B cell (primary cell): Measurements from ENCODE around the gene ING3. TPM values are rescaled to one million over a fixed set of nuclear protein-coding genes. Genes with fewer than 3 reads are reported as not detected.

Experiments
- ATAC-seq: fragments of 200-7000 bp; cut with Tn5 transposase; one replicate; pipeline ENCODE4 v1.10.0; 2021; ENCODE audit warnings: low read depth, mild to moderate bottlenecking, moderate number of reproducible peaks, moderate library complexity
- CTCF ChIA-PET: fragments of 350-600 bp; sonication (Branson Sonifier 250); formaldehyde crosslinking; loops from one replicate; lab custom pipeline; 2021; ENCODE audit warnings: antibody characterized with exemption, inconsistent platforms; lab: Charles Lee
- POLR2A ChIA-PET: fragments of 350-600 bp; sonication (Branson Sonifier 250); formaldehyde crosslinking; loops from one replicate; lab custom pipeline; 2021; ENCODE audit warnings: antibody characterized with exemption; lab: Charles Lee
- DNase-seq: peaks from one replicate; pipeline ENCODE4 v3.0.0; 2013
- H2AFZ ChIP-seq: 2 replicates; pipeline ENCODE4 v1.6.1; 2012; ENCODE audit warnings: mild to moderate bottlenecking, low read depth, low read length; ENCODE audit not compliant: insufficient read depth, poor library complexity, severe bottlenecking
- H3K27ac ChIP-seq, 2 donors: 1 replicate in 1 of 2; 2 replicates in 1 of 2; pipeline ENCODE4 v1.5.1; 2012 to 2013; ENCODE audit warnings: low read length in 2 of 2, mild to moderate bottlenecking in 2 of 2, moderate library complexity in 1 of 2
- H3K27me3 ChIP-seq, 4 experiments: fragments of 200-600 bp in 1 of 4; sonication (generic) in 1 of 4; replicated peaks in 1 of 4; 1 replicate in 2 of 4; 2 replicates in 2 of 4; pipeline versions ENCODE4 v1.6.1 to v1.7.0; 2013 to 2016; ENCODE audit warnings: low read length in 3 of 4, mild to moderate bottlenecking in 2 of 4, mixed read lengths in 1 of 4, moderate library complexity in 1 of 4; ENCODE audit not compliant: insufficient read depth in 4 of 4, control insufficient read depth in 3 of 4; ENCODE audit errors: control extremely low read depth in 1 of 4
- H3K36me3 ChIP-seq, 2 experiments: replicated peaks in 1 of 2; 1 replicate in 1 of 2; 2 replicates in 1 of 2; pipeline versions ENCODE4 v1.6.1 to v1.7.1; 2013; ENCODE audit warnings: low read length in 1 of 2; ENCODE audit not compliant: insufficient read depth in 2 of 2, control insufficient read depth in 1 of 2; ENCODE audit errors: control extremely low read depth in 1 of 2, extremely low read depth in 1 of 2
- H3K4me1 ChIP-seq, 2 donors: fragments of 200-600 bp in 1 of 2; sonication (generic) in 1 of 2; 1 replicate in 1 of 2; 2 replicates in 1 of 2; pipeline versions ENCODE4 v1.5.1 to v1.6.1; 2013 to 2017; ENCODE audit warnings: low read length in 2 of 2; ENCODE audit not compliant: control insufficient read depth in 2 of 2, insufficient read depth in 2 of 2
- H3K4me2 ChIP-seq: replicated peaks from 2 replicates; pipeline ENCODE3; 2012; ENCODE audit warnings: mild to moderate bottlenecking, low read depth, low read length; ENCODE audit not compliant: poor library complexity, severe bottlenecking
- H3K4me3 ChIP-seq, 5 experiments: fragments of 200-600 bp in 1 of 5; sonication (generic) in 1 of 5; 1 replicate in 3 of 5; 2 replicates in 2 of 5; pipeline versions ENCODE4 v1.5.1 to v1.7.0; 2011 to 2016; ENCODE audit warnings: low read length in 4 of 5, mild to moderate bottlenecking in 4 of 5, low read depth in 2 of 5, control low read depth in 1 of 5, moderate library complexity in 1 of 5; ENCODE audit not compliant: insufficient read depth in 1 of 5; ENCODE audit errors: control extremely low read depth in 1 of 5, extremely low read depth in 1 of 5
- H3K79me2 ChIP-seq: fragments of 200-600 bp; sonication (generic); one replicate; pipeline ENCODE4 v1.6.0; 2016; ENCODE audit warnings: low read length; ENCODE audit not compliant: control insufficient read depth, insufficient read depth
- H3K9ac ChIP-seq: fragments of 200-600 bp; sonication (generic); 2 replicates; pipeline ENCODE4 v1.6.1; 2017; ENCODE audit warnings: mild to moderate bottlenecking, low read length, moderate library complexity
- H3K9me3 ChIP-seq, 3 donors: one replicate each; pipeline versions ENCODE4 v1.6.1 to v1.7.1; 2013; ENCODE audit warnings: low read length in 2 of 3; ENCODE audit not compliant: control insufficient read depth in 2 of 3, insufficient read depth in 1 of 3; ENCODE audit errors: control extremely low read depth in 1 of 3
- H4K20me1 ChIP-seq: 2 replicates; pipeline ENCODE4 v1.6.0; 2012; ENCODE audit warnings: mild to moderate bottlenecking, low read length; ENCODE audit not compliant: insufficient read depth, control insufficient read depth, poor library complexity, severe bottlenecking
- H3K27ac Mint-ChIP-seq: one replicate; pipeline ENCODE4 v1.8.0; 2021; ENCODE audit warnings: mixed read lengths
- H3K27me3 Mint-ChIP-seq: one replicate; pipeline ENCODE4 v1.8.0; 2021; ENCODE audit warnings: mixed read lengths
- H3K4me1 Mint-ChIP-seq: one replicate; pipeline ENCODE4 v1.8.0; 2021; ENCODE audit warnings: mixed read lengths
- H3K4me3 Mint-ChIP-seq: one replicate; pipeline ENCODE4 v1.8.0; 2021; ENCODE audit warnings: mixed read lengths
- H3K9me3 Mint-ChIP-seq: one replicate; pipeline ENCODE4 v1.8.0; 2022; ENCODE audit warnings: mixed read lengths; ENCODE audit not compliant: insufficient read depth
- EZH2 ChIP-seq: IDR thresholded peaks from 2 replicates; pipeline ENCODE4 v1.6.1; 2012; ENCODE audit warnings: borderline replicate concordance, low read depth, mild to moderate bottlenecking, moderate library complexity, low read length; ENCODE audit not compliant: insufficient read depth, poor library complexity, severe bottlenecking
- WGBS: methylation state at CpG from one replicate; pipeline ENCODE4 v1.1.5; 2013; ENCODE audit warnings: missing lambda C conversion rate; ENCODE audit not compliant: insufficient coverage; 5-methylcytosine and 5-hydroxymethylcytosine counted together
- intact Hi-C: fragments of 100-400 bp; cut with micrococcal nuclease; formaldehyde crosslinking; loops from one replicate; pipeline ENCODE4 v1.10.0; 2022
- polyA plus RNA-seq: library from polyadenylated mRNA; depleted of rRNA; stranded (reverse); fragments of >200 nt; gene quantifications from 2 replicates; pipeline ENCODE4 v1.2.3, GENCODE V29; 2012
- total RNA-seq, 2 donors: library from RNA; stranded (reverse); fragments of 120-200 nt in 1 of 2; gene quantifications; 1 replicate in 1 of 2; 2 replicates in 1 of 2; pipeline versions ENCODE4 v1.2.3 to v1.2.4, GENCODE V29; 2013 to 2022
- TF ChIP-seq, protein P1 (sequence below): fragments of 200-600 bp; IDR thresholded peaks from one replicate; pipeline ENCODE4 v1.8.0; 2022; ENCODE audit warnings: antibody characterized with exemption, mild to moderate bottlenecking

Gene ING3
- total and polyA plus RNA-seq, 2 donors (not counting 1 experiment from before 2014, with no cell fraction given) = 29.5 to 38.0 TPM

DNA sequence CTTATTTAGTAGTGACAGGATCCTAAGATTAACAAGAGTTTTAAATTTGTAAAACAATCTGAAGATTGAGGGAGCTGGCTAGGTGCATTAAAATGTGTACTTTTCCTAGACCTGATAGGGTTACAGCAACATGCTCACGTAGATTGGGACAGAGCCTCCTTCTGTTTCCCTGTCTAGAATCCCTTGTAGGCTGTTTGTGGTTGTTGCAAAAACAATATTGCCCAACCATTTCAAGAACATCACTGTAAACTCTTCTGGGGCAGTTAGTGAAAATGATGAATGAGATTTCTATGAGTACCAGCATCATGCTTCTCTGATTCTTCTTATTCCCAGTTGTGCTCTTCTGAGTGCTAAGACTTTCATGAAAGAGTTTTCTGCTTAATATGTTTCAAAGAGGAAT, 23.3 kb downstream of the ING3 start:
- Histone ChIP-seq H3K27me3 (no peaks in the 10 kb centered on the region), H3K36me3 (peaks cover 16 to 54% of the 10 kb centered on the region in 2 experiments), H3K9ac (no peak overlapping the region), H3K9me3 (no peaks in the 10 kb centered on the region), H3K27ac (no peak overlapping the region), H3K4me3 (no peak overlapping the region), H3K4me2 (no peak overlapping the region), H2AFZ (no peak overlapping the region), H3K79me2 (no peaks in the 10 kb centered on the region), H4K20me1 (peaks cover 7% of the 10 kb centered on the region), H3K4me1 (no peaks in the 10 kb centered on the region)
- POLR2A ChIA-PET = no interaction called here
- 100% methylated on average over 1 of the region's 1 CpG for WGBS
- ATAC-seq (no peak), DNase-seq (no peak)
- CTCF ChIA-PET = interaction anchor here (1.6 kb wide), 1 partner anchor 135 kb away, joined by 4 read pairs; no protein-coding TSS in a partner anchor
- no peak for TF ChIP-seq EZH2
- TF ChIP-seq, protein P1, sequence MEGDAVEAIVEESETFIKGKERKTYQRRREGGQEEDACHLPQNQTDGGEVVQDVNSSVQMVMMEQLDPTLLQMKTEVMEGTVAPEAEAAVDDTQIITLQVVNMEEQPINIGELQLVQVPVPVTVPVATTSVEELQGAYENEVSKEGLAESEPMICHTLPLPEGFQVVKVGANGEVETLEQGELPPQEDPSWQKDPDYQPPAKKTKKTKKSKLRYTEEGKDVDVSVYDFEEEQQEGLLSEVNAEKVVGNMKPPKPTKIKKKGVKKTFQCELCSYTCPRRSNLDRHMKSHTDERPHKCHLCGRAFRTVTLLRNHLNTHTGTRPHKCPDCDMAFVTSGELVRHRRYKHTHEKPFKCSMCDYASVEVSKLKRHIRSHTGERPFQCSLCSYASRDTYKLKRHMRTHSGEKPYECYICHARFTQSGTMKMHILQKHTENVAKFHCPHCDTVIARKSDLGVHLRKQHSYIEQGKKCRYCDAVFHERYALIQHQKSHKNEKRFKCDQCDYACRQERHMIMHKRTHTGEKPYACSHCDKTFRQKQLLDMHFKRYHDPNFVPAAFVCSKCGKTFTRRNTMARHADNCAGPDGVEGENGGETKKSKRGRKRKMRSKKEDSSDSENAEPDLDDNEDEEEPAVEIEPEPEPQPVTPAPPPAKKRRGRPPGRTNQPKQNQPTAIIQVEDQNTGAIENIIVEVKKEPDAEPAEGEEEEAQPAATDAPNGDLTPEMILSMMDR = no peak
- no peaks in the 10 kb centered on the region for H3K9me3 Mint-ChIP-seq
- no peak overlapping the region for H3K4me3 Mint-ChIP-seq
- intact Hi-C loops = no loop called here
- H3K4me1 Mint-ChIP-seq = no peaks in the 10 kb centered on the region
- H3K27me3 Mint-ChIP-seq = no peaks in the 10 kb centered on the region
- H3K27ac Mint-ChIP-seq = no peak overlapping the region

DNA sequence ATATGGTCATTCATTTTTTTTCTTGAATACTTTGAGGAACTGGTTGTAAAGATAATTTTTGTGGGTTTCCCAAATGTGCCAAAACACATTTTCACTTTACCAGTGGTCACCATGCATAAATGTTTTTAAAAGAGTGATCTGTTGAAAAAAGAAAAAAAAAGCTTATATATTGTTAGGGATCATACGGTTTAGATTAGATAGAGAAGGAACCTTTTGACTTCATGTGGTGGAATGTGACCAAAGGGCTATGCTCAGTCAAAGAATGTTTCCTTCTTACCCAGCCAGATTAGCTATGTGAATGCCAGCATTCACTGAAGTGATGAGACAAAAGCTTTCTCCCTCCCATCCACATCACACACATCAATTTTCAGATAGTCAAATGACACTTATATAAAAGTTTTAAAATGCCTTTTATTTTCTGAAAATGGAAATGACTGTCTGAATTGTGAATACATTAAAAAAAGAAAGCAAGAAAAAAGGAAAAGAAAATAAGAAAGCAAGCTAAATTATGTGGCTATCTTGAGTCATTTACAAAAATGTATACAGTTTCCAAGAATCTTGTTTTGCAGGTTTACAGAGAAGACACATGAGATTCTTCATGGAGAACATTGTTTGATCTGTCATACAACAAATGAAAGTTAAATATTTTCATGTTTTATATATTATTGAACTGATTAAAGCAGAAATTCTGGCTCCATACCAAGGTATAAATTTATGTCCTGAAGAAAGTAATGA, 29.4 kb downstream of the ING3 start:
- Histone ChIP-seq H3K4me3 (no peak overlapping the region), H3K9me3 (no peaks in the 10 kb centered on the region), H3K27ac (no peak overlapping the region), H3K36me3 (peaks cover 2 to 5% of the 10 kb centered on the region in 2 experiments), H2AFZ (no peak overlapping the region), H4K20me1 (no peaks in the 10 kb centered on the region), H3K27me3 (peaks cover 0 to 4% (median 0%) of the 10 kb centered on the region in 4 experiments), H3K4me2 (no peak overlapping the region), H3K79me2 (no peaks in the 10 kb centered on the region), H3K4me1 (no peaks in the 10 kb centered on the region), H3K9ac (no peak overlapping the region)
- Mint-ChIP-seq H3K4me3 (no peak overlapping the region), H3K27ac (no peak overlapping the region), H3K27me3 (peaks cover 5% of the 10 kb centered on the region), H3K4me1 (no peaks in the 10 kb centered on the region), H3K9me3 (no peaks in the 10 kb centered on the region)
- no CpG with 5 or more reads among the region's 1 CpG for WGBS
- intact Hi-C loops = no loop called here
- ChIA-PET CTCF (no interaction called here), POLR2A (no interaction called here)
- no peak for ATAC-seq
- no peak for DNase-seq
- TF ChIP-seq EZH2 = no peak
- TF ChIP-seq, protein P1 = no peak
